ENCODE results near the gene NKAIN2. TPM values are rescaled to one million over a fixed set of nuclear protein-coding genes. Genes with fewer than 3 reads are reported as not detected.

Gene NKAIN2
- total RNA-seq, 1 experiment from 2014 or later, result not detected

GRCh38 chr6:123895806-123896205 lies 92.1 kb downstream of the NKAIN2 start:
- H3K27ac ChIP-seq (ENCODE audit: low read depth, low read length), result no peak overlapping the region
- ChIA-PET POLR2A (no interaction called here), RAD21 (ENCODE audit: low non-redundant PET in 1 of 2, low total read pairs in 2 of 2, uncharacterized antibody in 2 of 2, unreplicated experiment in 2 of 2) (no interaction called here), CTCF (no interaction called here)
- DNase-seq (ENCODE audit: low read depth, low spot score) (no peak), ATAC-seq (no peak)
- TF ChIP-seq EGR1 (IDR thresholded peaks at IDR 0.05; ENCODE audit: low read depth) (no peak), RAD21 (IDR thresholded peaks at IDR 0.05; ENCODE audit: low read depth) (no peak), MAX (IDR thresholded peaks at IDR 0.05) (no peak), POLR2A (IDR thresholded peaks at IDR 0.05; ENCODE audit: borderline replicate concordance, extremely low read depth, insufficient read depth, insufficient read length) (no peak), CBX3 (IDR thresholded peaks at IDR 0.05; ENCODE audit: low read depth) (no peak), ZNF274 (IDR thresholded peaks at IDR 0.05; ENCODE audit: low read depth, low read length) (no peak), CEBPB (IDR thresholded peaks at IDR 0.05; ENCODE audit: low read depth) (no peak), EZH2 (IDR thresholded peaks at IDR 0.05) (no peak), REST (IDR thresholded peaks at IDR 0.05; ENCODE audit: low read depth) (no peak), TCF7L2 (IDR thresholded peaks at IDR 0.05; ENCODE audit: borderline replicate concordance, extremely low read depth, insufficient read depth, insufficient read length) (no peak), ZBTB33 (IDR thresholded peaks at IDR 0.05; ENCODE audit: extremely low read depth, insufficient replicate concordance, low read length) (no peak)
- H3K4me2 ChIP-seq (ENCODE audit: low read length), result no peak overlapping the region
- no peaks in the 10 kb centered on the region for H3K27me3 ChIP-seq (ENCODE audit: insufficient read depth, low read length)
- intact Hi-C loops (cut with micrococcal nuclease), result no loop called here
- H3K4me3 ChIP-seq (replicated peaks in 1 of 2; ENCODE audit: low read depth in 1 of 2, low read length in 2 of 2), result no peak overlapping the region
- no peak overlapping the region for H2AFZ ChIP-seq (ENCODE audit: low read depth, low read length, poor library complexity, severe bottlenecking)
- no peaks in the 10 kb centered on the region for H3K9me2 ChIP-seq (ENCODE audit: insufficient read depth)
- no peaks in the 10 kb centered on the region for H3K4me1 ChIP-seq (ENCODE audit: control insufficient read depth in 1 of 2, insufficient read depth in 2 of 2, low read length in 2 of 2)
- H4K20me1 ChIP-seq (ENCODE audit: insufficient read depth), result no peaks in the 10 kb centered on the region
- no peaks in the 10 kb centered on the region for H3K36me3 ChIP-seq (ENCODE audit: control insufficient read depth in 1 of 2, insufficient read depth in 2 of 2, low read length in 2 of 2)
- no peaks in the 10 kb centered on the region for H3K9me3 ChIP-seq (ENCODE audit: control insufficient read depth in 1 of 2, insufficient read depth in 1 of 2, low read depth in 1 of 2, low read length in 2 of 2)
- no peak overlapping the region for H3K9ac ChIP-seq (ENCODE audit: low read length)
- no TSS peak for BruUV-seq (replicated peaks)
- H3K79me2 ChIP-seq (ENCODE audit: insufficient read depth, low read length), result no peaks in the 10 kb centered on the region
